ENCODE data around the gene ATOH8.

DNA sequence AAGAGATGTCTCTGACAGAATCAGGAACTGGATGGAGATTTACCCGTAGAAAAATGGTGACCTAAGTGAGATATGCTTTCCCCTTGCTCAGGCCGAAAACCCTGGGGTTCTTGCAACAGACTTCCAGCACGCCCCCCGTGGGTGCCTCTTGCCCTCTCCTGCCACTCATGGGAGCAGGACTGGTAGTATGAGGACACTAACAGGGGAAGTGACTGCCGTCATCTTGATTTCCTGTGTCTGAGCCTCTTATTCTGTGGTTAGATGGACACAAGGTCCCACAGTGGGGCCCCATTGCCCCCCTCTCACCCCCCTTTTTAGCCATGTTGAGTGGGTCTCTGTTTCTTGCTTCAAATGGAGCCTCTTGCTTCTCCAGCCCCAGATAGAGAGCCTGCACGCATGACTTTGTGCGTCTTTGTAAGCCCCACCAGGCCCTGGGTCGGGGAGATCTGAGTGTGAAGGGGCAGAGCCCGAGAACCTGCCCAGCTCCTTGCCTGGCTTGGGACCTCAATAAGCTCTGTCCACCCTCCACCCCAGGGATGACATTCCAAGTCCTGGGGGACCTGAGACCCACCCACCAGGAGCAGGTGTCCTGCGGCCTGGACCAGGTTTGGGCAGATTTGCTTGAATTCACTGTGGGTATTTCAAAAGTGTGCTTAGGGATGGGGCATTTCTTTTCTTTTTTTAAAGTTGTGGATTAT lies 47.0 kb upstream of the ATOH8 start:
- TF ChIP-seq, protein P1, sequence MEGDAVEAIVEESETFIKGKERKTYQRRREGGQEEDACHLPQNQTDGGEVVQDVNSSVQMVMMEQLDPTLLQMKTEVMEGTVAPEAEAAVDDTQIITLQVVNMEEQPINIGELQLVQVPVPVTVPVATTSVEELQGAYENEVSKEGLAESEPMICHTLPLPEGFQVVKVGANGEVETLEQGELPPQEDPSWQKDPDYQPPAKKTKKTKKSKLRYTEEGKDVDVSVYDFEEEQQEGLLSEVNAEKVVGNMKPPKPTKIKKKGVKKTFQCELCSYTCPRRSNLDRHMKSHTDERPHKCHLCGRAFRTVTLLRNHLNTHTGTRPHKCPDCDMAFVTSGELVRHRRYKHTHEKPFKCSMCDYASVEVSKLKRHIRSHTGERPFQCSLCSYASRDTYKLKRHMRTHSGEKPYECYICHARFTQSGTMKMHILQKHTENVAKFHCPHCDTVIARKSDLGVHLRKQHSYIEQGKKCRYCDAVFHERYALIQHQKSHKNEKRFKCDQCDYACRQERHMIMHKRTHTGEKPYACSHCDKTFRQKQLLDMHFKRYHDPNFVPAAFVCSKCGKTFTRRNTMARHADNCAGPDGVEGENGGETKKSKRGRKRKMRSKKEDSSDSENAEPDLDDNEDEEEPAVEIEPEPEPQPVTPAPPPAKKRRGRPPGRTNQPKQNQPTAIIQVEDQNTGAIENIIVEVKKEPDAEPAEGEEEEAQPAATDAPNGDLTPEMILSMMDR (IDR thresholded peaks at IDR 0.05) = no peak
- no peak for TF ChIP-seq POLR2A (IDR thresholded peaks at IDR 0.05)

All from thyroid gland (tissue), 4 donors.